ENCODE measurements around the gene RARA.
"Not testable (repeated sequence)": the region's sequence is repeated elsewhere in the genome, so short reads cannot be mapped to it uniquely, and the experiment has no call there.

Gene RARA

GRCh38 chr17:40382251-40382650 is 73.3 kb downstream of the RARA start:
- DNase-seq: no peak

DNA sequence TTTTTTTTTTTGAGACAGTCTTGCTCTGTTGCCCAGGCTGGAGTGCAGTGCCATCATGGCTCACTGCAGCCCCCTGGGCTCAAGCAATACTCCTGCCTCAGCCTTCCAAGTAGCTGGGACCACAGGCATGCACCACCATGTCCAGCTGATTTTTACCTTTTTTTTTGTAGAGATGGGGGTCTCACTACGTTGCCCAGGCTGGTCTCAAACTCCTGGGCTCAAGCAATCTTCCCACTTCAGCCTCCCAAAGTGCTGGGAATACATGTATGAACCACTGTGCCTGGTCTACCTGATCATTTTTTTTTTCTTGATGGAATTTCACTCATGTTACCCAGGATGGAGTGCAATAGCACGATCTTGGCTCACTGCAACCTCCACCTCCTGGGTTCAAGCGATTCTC is 77.6 kb downstream of the RARA start:
- DNase-seq: not testable (repeated sequence)

- DNase-seq: no peak
Observed at GRCh38 chr17:40399185-40399584, 90.2 kb downstream of the RARA start.

GRCh38 chr17:40402668-40403067 is 93.7 kb downstream of the RARA start:
- no peak for DNase-seq

- DNase-seq: no peak
Observed at GRCh38 chr17:40404003-40404402, 95.0 kb downstream of the RARA start.
